OCI-LY7 (cell line): Measurements from ENCODE around the gene HOXC11. TPM values are rescaled to one million over a fixed set of nuclear protein-coding genes. Genes with fewer than 3 reads are reported as not detected.
A peak's percentile ranks its signal among the peaks of the same experiment; 100 is the strongest.

Source experiments
- BruUV-seq: library from RNA; stranded (reverse); fragments of 400-500 nt; replicated peaks from 2 replicates; lab custom pipeline; 2021; lab: Mats Ljungman, UMichigan
- CTCF ChIA-PET: fragments of 300-600 bp; sonication (Branson Sonifier 250); formaldehyde crosslinking; loops from one replicate; lab custom pipeline; 2022; ENCODE audit warnings: antibody characterized with exemption; ENCODE audit not compliant: unreplicated experiment; lab: Charles Lee
- POLR2A ChIA-PET: fragments of 300-600 bp; sonication (Branson Sonifier 250); formaldehyde crosslinking; loops from one replicate; lab custom pipeline; 2022; ENCODE audit warnings: antibody characterized with exemption; lab: Charles Lee
- DNase-seq: peaks from one replicate; pipeline ENCODE4 v3.0.0-alpha.2; 2015; ENCODE audit warnings: low spot score
- H2AFZ ChIP-seq: fragments of 200-600 bp; sonication (generic), shearing (Covaris generic); 2 replicates; pipeline ENCODE4 v1.6.1; 2014; ENCODE audit warnings: mild to moderate bottlenecking, antibody characterized with exemption, low read length, moderate library complexity
- H3K27ac ChIP-seq: fragments of 200-600 bp; sonication (generic); 2 replicates; pipeline ENCODE4 v1.5.1; 2014; ENCODE audit warnings: mixed run types, low read depth, mild to moderate bottlenecking, moderate library complexity, low read length, inconsistent platforms; ENCODE audit not compliant: poor library complexity, severe bottlenecking
- H3K36me3 ChIP-seq: fragments of 200-600 bp; sonication (generic); 2 replicates; pipeline ENCODE4 v1.6.1; 2014; ENCODE audit warnings: mild to moderate bottlenecking, antibody characterized with exemption, low read length, moderate library complexity, mixed read lengths; ENCODE audit not compliant: insufficient read depth
- H3K4me1 ChIP-seq: fragments of 200-600 bp; sonication (generic); 2 replicates; pipeline ENCODE4 v1.5.1; 2014; ENCODE audit warnings: mild to moderate bottlenecking, low read length; ENCODE audit not compliant: insufficient read depth, poor library complexity, severe bottlenecking
- H3K4me2 ChIP-seq: fragments of 200-600 bp; sonication (generic); 2 replicates; pipeline ENCODE4 v1.6.1; 2014; ENCODE audit warnings: mild to moderate bottlenecking, low read length
- H3K4me3 ChIP-seq: fragments of 200-600 bp; sonication (generic); 2 replicates; pipeline ENCODE4 v1.5.1; 2014; ENCODE audit warnings: mild to moderate bottlenecking, low read depth, low read length; ENCODE audit not compliant: poor library complexity, severe bottlenecking
- H3K79me2 ChIP-seq: fragments of 200-600 bp; sonication (generic); 2 replicates; pipeline ENCODE4 v1.6.1; 2016; ENCODE audit warnings: low read depth, mild to moderate bottlenecking, low read length, moderate library complexity, mixed read lengths; ENCODE audit not compliant: insufficient read depth
- H3K9me2 ChIP-seq: fragments of 200-600 bp; sonication (generic); 2 replicates; pipeline ENCODE4 v1.6.1; 2016; ENCODE audit warnings: mild to moderate bottlenecking, low read length, mixed read lengths; ENCODE audit not compliant: insufficient read depth
- H3K9me3 ChIP-seq: fragments of 200-600 bp; sonication (generic); 2 replicates; pipeline ENCODE4 v1.6.1; 2014; ENCODE audit warnings: mild to moderate bottlenecking, mixed run types, low read length, mixed read lengths
- H4K20me1 ChIP-seq: fragments of 200-600 bp; sonication (generic); 2 replicates; pipeline ENCODE4 v1.6.1; 2014; ENCODE audit warnings: mild to moderate bottlenecking, antibody characterized with exemption, low read length, moderate library complexity, mixed read lengths; ENCODE audit not compliant: insufficient read depth
- CTCF ChIP-seq: fragments of 200-600 bp; sonication (generic); conservative IDR thresholded peaks from 2 replicates; pipeline ENCODE4 v1.5.1; 2014; ENCODE audit warnings: mild to moderate bottlenecking, antibody characterized with exemption, low read length, moderate library complexity, mixed read lengths
- EZH2phosphoT487 ChIP-seq: fragments of 200-600 bp; sonication (generic); IDR thresholded peaks from 2 replicates; pipeline ENCODE4 v1.6.1; 2018; ENCODE audit warnings: low read depth, borderline replicate concordance, mild to moderate bottlenecking, mixed run types, antibody characterized with exemption, low read length, moderate library complexity, mixed read lengths
- intact Hi-C: fragments of 100-400 bp; cut with micrococcal nuclease; formaldehyde crosslinking; loops from one replicate; pipeline ENCODE4 v1.10.0; 2022; ENCODE audit not compliant: unreplicated experiment
- total RNA-seq, 2 experiments: library from RNA; depleted of rRNA in 1 of 2; stranded (reverse); fragments of >200 nt in 1 of 2; shearing (Covaris generic) in 1 of 2; gene quantifications; 2 replicates each; pipeline ENCODE4 v1.2.3, GENCODE V29; 2014 to 2022

HOXC11 gene
- total RNA-seq, 2 experiments from 2014 or later = 1.4 to 2.7 TPM

DNA sequence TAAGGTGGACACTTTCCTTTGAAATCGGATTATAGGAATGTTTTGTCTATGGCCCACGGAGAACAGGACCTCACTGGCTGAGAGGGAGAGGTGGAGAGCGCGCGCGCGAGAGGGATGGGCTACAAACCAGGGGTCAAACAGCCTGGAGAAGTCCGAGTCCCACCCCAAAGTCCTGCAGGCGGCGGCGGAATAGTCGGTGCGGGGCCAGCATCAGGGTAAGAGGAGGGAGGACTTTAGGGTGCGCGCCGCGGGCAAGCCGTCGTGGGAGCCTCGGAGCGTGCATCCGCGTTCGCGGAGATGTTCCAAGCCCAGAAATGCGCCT, 32.6 kb downstream of the HOXC11 start:
- Histone ChIP-seq H2AFZ (no peak overlapping the region), H3K79me2 (no peaks in the 10 kb centered on the region), H3K4me1 (peaks cover 25% of the 10 kb centered on the region), H3K9me2 (no peaks in the 10 kb centered on the region), H3K4me2 (peak overlapping the region; percentile 22), H3K27ac (no peak overlapping the region), H3K36me3 (no peaks in the 10 kb centered on the region), H3K9me3 (no peaks in the 10 kb centered on the region), H3K4me3 (no peak overlapping the region), H4K20me1 (no peaks in the 10 kb centered on the region; the same call in 1 of the 2 replicates)
- no peak for TF ChIP-seq CTCF
- no peak for TF ChIP-seq EZH2phosphoT487
- intact Hi-C loops = no loop called here
- no TSS peak for BruUV-seq
- CTCF ChIA-PET = interaction anchor here (0.7 to 0.9 kb wide), 2 partner anchors 185 to 201 kb away, joined by 3 to 4 read pairs; no protein-coding TSS in a partner anchor
- POLR2A ChIA-PET = interaction anchor here (0.5 kb wide), 1 partner anchor 210 kb away, joined by 4 read pairs; no protein-coding TSS in a partner anchor
- DNase-seq = no peak

- BruUV-seq = no TSS peak
- Histone ChIP-seq H4K20me1 (no peaks in the 10 kb centered on the region; the same call in 1 of the 2 replicates), H3K4me3 (peak overlapping the region; percentile 44), H3K4me2 (peak overlapping the region; percentile 70), H3K9me2 (no peaks in the 10 kb centered on the region), H2AFZ (peak overlapping the region; percentile 77; the same call in 1 of the 2 replicates), H3K9me3 (no peaks in the 10 kb centered on the region), H3K27ac (no peak overlapping the region), H3K79me2 (no peaks in the 10 kb centered on the region), H3K4me1 (peaks cover 28% of the 10 kb centered on the region), H3K36me3 (no peaks in the 10 kb centered on the region)
- POLR2A ChIA-PET = interaction anchor here (0.5 to 1.0 kb wide), 3 partner anchors 11 to 210 kb away, joined by 3 to 4 read pairs (median 4); no protein-coding TSS in a partner anchor
- CTCF ChIA-PET = interaction anchor here (0.7 to 0.9 kb wide), 2 partner anchors 184 to 201 kb away, joined by 3 to 4 read pairs; no protein-coding TSS in a partner anchor
- TF ChIP-seq EZH2phosphoT487 (no peak), CTCF (peak; percentile 99)
- intact Hi-C loops = loop anchor here (1.0 to 2.0 kb wide), 6 partner anchors 26 to 211 kb away; no protein-coding TSS in a partner anchor
- peak; percentile 87 for DNase-seq
Measured at GRCh38 chr12:54005853-54006558, 33.1 kb downstream of the HOXC11 start.
